ENCODE results near the gene GRN.

The GRN gene

DNA sequence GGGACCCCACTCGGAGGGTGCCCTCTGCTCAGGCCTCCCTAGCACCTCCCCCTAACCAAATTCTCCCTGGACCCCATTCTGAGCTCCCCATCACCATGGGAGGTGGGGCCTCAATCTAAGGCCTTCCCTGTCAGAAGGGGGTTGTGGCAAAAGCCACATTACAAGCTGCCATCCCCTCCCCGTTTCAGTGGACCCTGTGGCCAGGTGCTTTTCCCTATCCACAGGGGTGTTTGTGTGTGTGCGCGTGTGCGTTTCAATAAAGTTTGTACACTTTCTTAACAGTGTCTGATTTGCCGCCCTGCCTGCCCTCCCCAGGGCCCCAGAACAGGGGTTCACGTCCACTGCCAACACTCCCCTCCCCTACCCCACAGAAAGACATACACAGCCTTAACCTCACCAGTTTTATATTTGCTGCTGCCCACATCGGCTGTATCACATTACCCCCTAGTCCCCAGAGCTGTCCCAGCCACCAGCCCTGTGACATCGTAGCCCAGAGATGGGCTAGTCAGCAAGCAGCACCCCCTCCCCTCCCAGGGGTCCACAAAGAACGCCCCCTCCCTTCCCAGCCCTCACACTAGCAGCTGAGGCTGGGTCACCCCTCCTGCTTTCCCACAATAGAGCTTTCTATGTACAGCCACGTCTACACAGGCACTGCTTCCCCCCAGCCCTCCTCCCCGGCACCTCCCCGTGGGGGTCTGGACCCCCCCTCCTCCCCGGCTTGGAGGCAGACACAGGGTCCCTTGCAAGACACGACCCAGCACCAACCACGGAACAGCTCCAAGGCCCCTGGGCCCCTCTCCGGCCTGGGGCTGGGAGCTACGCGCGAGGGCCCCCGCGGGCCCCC lies 7.9 kb downstream of the GRN start:
- no peak for TF ChIP-seq CTCF (IDR thresholded peaks at IDR 0.05; ENCODE audit: insufficient read depth, low read depth, low read length, missing control alignments)
- H3K4me3 ChIP-seq (ENCODE audit: low read length): no peak overlapping the region
- no peak for DNase-seq (ENCODE audit: low read depth)

DNA sequence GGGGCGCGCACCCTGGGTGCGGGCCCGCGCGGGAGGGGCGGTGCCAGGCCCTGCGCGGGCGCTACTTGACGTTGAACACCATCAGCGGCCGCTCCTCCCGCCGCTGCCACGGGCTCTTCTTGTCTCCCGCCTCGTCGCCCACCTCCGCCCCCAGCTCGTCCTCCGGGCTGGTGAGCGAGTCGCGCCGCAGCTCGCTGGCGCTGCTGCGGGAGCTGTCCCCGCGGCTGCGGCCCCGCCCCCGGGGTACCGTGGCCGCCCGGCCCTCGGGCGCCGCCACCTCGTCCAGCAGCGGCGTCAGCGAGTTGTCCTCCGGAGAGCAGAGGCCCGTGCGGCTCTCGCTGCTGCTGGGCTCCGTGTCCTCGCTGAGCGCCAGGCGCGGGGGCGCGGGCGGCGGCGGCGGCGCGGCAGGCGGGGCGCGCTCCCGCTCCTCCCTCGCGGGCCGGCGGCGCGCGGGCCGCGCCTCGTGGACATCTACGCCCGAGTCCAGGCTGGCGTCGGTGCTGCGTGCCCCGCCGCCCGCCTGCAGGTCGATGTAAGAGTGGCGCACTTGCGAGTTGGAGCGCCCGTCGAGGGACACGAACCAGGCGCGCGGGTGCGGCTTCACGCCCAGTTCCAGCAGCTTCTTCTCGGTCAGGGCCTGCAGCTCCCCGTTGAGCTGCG lies 8.7 kb downstream of the GRN start:
- TF ChIP-seq CTCF (IDR thresholded peaks at IDR 0.05; ENCODE audit: insufficient read depth, low read depth, low read length, missing control alignments): no peak
- DNase-seq (ENCODE audit: low read depth): no peak
- H3K4me3 ChIP-seq (ENCODE audit: low read length): peak overlapping the region; percentile 8

GRCh38 chr17:44354582-44355561 lies 9.8 kb downstream of the GRN start:
- DNase-seq (ENCODE audit: low read depth): no peak
- no peak overlapping the region for H3K4me3 ChIP-seq (ENCODE audit: low read length)
- TF ChIP-seq CTCF (IDR thresholded peaks at IDR 0.05; ENCODE audit: insufficient read depth, low read depth, low read length, missing control alignments): no peak

- H3K4me3 ChIP-seq (ENCODE audit: low read length): no peak overlapping the region
- TF ChIP-seq CTCF (IDR thresholded peaks at IDR 0.05; ENCODE audit: insufficient read depth, low read depth, low read length, missing control alignments): no peak
- no peak for DNase-seq (ENCODE audit: low read depth)
Observed at GRCh38 chr17:44355642-44356099, 10.6 kb downstream of the GRN start.

DNA sequence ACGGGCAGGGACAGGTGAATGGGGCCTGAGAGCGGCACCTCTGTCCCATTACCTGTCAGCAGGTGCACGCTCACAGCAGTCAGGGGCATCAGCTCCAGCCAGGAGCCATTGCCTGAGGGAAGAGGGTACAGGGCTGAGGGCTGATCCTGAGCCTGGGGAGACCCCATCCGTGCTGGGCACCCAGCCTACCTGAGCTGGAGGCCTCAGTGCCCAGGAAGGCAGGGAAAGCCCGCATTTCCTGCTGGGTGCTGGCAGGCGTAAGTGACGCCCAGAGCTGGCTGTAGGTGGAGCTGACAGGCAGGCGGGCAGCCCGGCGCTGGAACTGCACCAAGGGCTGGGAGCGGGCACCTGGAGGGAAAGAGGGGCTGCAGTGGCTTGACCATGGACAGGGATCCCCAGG lies 11.1 kb downstream of the GRN start:
- no peak for TF ChIP-seq CTCF (IDR thresholded peaks at IDR 0.05; ENCODE audit: insufficient read depth, low read depth, low read length, missing control alignments)
- DNase-seq (ENCODE audit: low read depth): no peak
- H3K4me3 ChIP-seq (ENCODE audit: low read length): no peak overlapping the region

- H3K4me3 ChIP-seq (ENCODE audit: low read length): no peak overlapping the region
- no peak for TF ChIP-seq CTCF (IDR thresholded peaks at IDR 0.05; ENCODE audit: insufficient read depth, low read depth, low read length, missing control alignments)
- DNase-seq (ENCODE audit: low read depth): no peak
Observed at GRCh38 chr17:44358066-44358465, 13.0 kb downstream of the GRN start.

Data from epithelial cell of esophagus (primary cell).